Measurements from ENCODE around the gene ITGA11. TPM values are rescaled to one million over a fixed set of nuclear protein-coding genes. Genes with fewer than 3 reads are reported as not detected.
A peak's percentile ranks its signal among the peaks of the same experiment; 100 is the strongest.

The ITGA11 gene
- total RNA-seq, 1 donor from 2014 or later = 193 TPM

GRCh38 chr15:68450192-68450591, 18.2 kb upstream of the ITGA11 start:
- Mint-ChIP-seq H3K27ac (ENCODE audit: unreplicated experiment) (no peak overlapping the region), H3K27me3 (ENCODE audit: low read depth, unreplicated experiment) (peaks cover 4% of the 10 kb centered on the region), H3K4me1 (ENCODE audit: low read depth, unreplicated experiment) (peaks cover 14% of the 10 kb centered on the region), H3K36me3 (ENCODE audit: low read depth, unreplicated experiment) (no peaks in the 10 kb centered on the region), H3K9me3 (ENCODE audit: unreplicated experiment) (no peaks in the 10 kb centered on the region), H3K4me3 (ENCODE audit: unreplicated experiment) (no peak overlapping the region)
- DNase-seq (ENCODE audit: low read depth) (no peak), FAIRE-seq (no peak)
- Histone ChIP-seq H4K20me1 (ENCODE audit: insufficient read depth, low read length) (no peaks in the 10 kb centered on the region), H3K27ac (ENCODE audit: low read depth, low read length) (no peak overlapping the region), H3K4me3 (ENCODE audit: insufficient read depth, low read depth, low read length) (no peak overlapping the region), H3K4me2 (ENCODE audit: low read length) (no peak overlapping the region), H3K79me2 (ENCODE audit: insufficient read depth, low read length) (no peaks in the 10 kb centered on the region), H2AFZ (ENCODE audit: low read depth, low read length) (no peak overlapping the region), H3K27me3 (ENCODE audit: insufficient read depth, low read length) (peaks cover 19% of the 10 kb centered on the region), H3K9ac (ENCODE audit: low read length) (no peak overlapping the region), H3K36me3 (ENCODE audit: insufficient read depth, low read length) (no peaks in the 10 kb centered on the region), H3K4me1 (ENCODE audit: insufficient read depth, low read length) (no peaks in the 10 kb centered on the region), H3K9me3 (ENCODE audit: insufficient read depth, low read depth, low read length) (no peaks in the 10 kb centered on the region)
- TF ChIP-seq EZH2 (IDR thresholded peaks at IDR 0.05; ENCODE audit: insufficient read depth, low read length) (no peak), CTCF (IDR thresholded peaks at IDR 0.05; ENCODE audit: insufficient read depth, low read depth, low read length) (no peak)

- peaks cover 11% of the 10 kb centered on the region for H3K27me3 ChIP-seq (ENCODE audit: insufficient read depth, low read length)
- H3K4me1 ChIP-seq (ENCODE audit: insufficient read depth, low read length) = no peaks in the 10 kb centered on the region
- no peaks in the 10 kb centered on the region for H3K36me3 ChIP-seq (ENCODE audit: insufficient read depth, low read length)
- no peaks in the 10 kb centered on the region for H3K36me3 Mint-ChIP-seq (ENCODE audit: low read depth, unreplicated experiment)
- H2AFZ ChIP-seq (ENCODE audit: low read depth, low read length) = no peak overlapping the region
- no peak for FAIRE-seq
- H3K9ac ChIP-seq (ENCODE audit: low read length) = no peak overlapping the region
- no peaks in the 10 kb centered on the region for H4K20me1 ChIP-seq (ENCODE audit: insufficient read depth, low read length)
- no peak for TF ChIP-seq EZH2 (IDR thresholded peaks at IDR 0.05; ENCODE audit: insufficient read depth, low read length)
- no peak overlapping the region for H3K4me3 Mint-ChIP-seq (ENCODE audit: unreplicated experiment)
- H3K9me3 ChIP-seq (ENCODE audit: insufficient read depth, low read depth, low read length) = no peaks in the 10 kb centered on the region
- no peaks in the 10 kb centered on the region for H3K79me2 ChIP-seq (ENCODE audit: insufficient read depth, low read length)
- H3K4me1 Mint-ChIP-seq (ENCODE audit: low read depth, unreplicated experiment) = peaks cover 14% of the 10 kb centered on the region
- H3K4me3 ChIP-seq (ENCODE audit: insufficient read depth, low read depth, low read length) = no peak overlapping the region
- H3K27ac ChIP-seq (ENCODE audit: low read depth, low read length) = no peak overlapping the region
- no peak for DNase-seq (ENCODE audit: low read depth)
- H3K9me3 Mint-ChIP-seq (ENCODE audit: unreplicated experiment) = no peaks in the 10 kb centered on the region
- no peak overlapping the region for H3K4me2 ChIP-seq (ENCODE audit: low read length)
- H3K27ac Mint-ChIP-seq (ENCODE audit: unreplicated experiment) = no peak overlapping the region
- H3K27me3 Mint-ChIP-seq (ENCODE audit: low read depth, unreplicated experiment) = peaks cover 4% of the 10 kb centered on the region
Measured at GRCh38 chr15:68449389-68449788, 17.4 kb upstream of the ITGA11 start.

GRCh38 chr15:68447976-68448755, 16.2 kb upstream of the ITGA11 start:
- TF ChIP-seq CTCF (IDR thresholded peaks at IDR 0.05; ENCODE audit: insufficient read depth, low read depth, low read length) (no peak), EZH2 (IDR thresholded peaks at IDR 0.05; ENCODE audit: insufficient read depth, low read length) (no peak)
- Mint-ChIP-seq H3K27me3 (ENCODE audit: low read depth, unreplicated experiment) (peaks cover 2% of the 10 kb centered on the region), H3K27ac (ENCODE audit: unreplicated experiment) (peak overlapping the region; percentile 47), H3K4me1 (ENCODE audit: low read depth, unreplicated experiment) (peaks cover 14% of the 10 kb centered on the region), H3K4me3 (ENCODE audit: unreplicated experiment) (no peak overlapping the region), H3K9me3 (ENCODE audit: unreplicated experiment) (no peaks in the 10 kb centered on the region), H3K36me3 (ENCODE audit: low read depth, unreplicated experiment) (no peaks in the 10 kb centered on the region)
- H4K20me1 ChIP-seq (ENCODE audit: insufficient read depth, low read length) = no peaks in the 10 kb centered on the region
- H3K9ac ChIP-seq (ENCODE audit: low read length) = no peak overlapping the region
- H3K27me3 ChIP-seq (ENCODE audit: insufficient read depth, low read length) = peaks cover 11% of the 10 kb centered on the region
- H3K4me1 ChIP-seq (ENCODE audit: insufficient read depth, low read length) = no peaks in the 10 kb centered on the region
- no peak overlapping the region for H3K4me2 ChIP-seq (ENCODE audit: low read length)
- no peaks in the 10 kb centered on the region for H3K79me2 ChIP-seq (ENCODE audit: insufficient read depth, low read length)
- no peak overlapping the region for H2AFZ ChIP-seq (ENCODE audit: low read depth, low read length)
- DNase-seq (ENCODE audit: low read depth) (no peak), FAIRE-seq (no peak)
- H3K9me3 ChIP-seq (ENCODE audit: insufficient read depth, low read depth, low read length) = no peaks in the 10 kb centered on the region
- no peaks in the 10 kb centered on the region for H3K36me3 ChIP-seq (ENCODE audit: insufficient read depth, low read length)
- no peak overlapping the region for H3K27ac ChIP-seq (ENCODE audit: low read depth, low read length)
- H3K4me3 ChIP-seq (ENCODE audit: insufficient read depth, low read depth, low read length) = no peak overlapping the region
